ENCODE data around the gene SLC47A1.

DNA sequence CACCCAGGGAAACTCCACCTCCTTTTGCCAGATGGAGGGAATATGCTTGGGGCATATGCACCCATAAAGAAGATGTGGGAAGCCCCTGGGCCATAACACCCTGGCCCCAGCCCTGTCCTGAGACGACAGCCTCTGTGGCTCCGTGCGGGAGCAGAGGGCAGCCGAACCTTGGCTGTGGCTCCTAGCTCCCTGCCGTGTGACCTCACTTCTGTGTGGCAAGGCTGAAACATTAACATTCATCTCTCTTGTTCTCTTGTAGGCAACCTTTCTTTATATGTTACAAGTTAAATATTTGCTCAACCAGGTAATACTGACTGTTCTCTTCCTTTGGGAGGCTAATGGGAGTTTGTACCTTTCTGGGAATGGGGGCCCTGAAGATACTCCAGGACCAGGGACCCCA lies 17.5 kb downstream of the SLC47A1 start:
- TF ChIP-seq POLR2A (IDR thresholded peaks at IDR 0.05), result no peak
- TF ChIP-seq, protein P1, sequence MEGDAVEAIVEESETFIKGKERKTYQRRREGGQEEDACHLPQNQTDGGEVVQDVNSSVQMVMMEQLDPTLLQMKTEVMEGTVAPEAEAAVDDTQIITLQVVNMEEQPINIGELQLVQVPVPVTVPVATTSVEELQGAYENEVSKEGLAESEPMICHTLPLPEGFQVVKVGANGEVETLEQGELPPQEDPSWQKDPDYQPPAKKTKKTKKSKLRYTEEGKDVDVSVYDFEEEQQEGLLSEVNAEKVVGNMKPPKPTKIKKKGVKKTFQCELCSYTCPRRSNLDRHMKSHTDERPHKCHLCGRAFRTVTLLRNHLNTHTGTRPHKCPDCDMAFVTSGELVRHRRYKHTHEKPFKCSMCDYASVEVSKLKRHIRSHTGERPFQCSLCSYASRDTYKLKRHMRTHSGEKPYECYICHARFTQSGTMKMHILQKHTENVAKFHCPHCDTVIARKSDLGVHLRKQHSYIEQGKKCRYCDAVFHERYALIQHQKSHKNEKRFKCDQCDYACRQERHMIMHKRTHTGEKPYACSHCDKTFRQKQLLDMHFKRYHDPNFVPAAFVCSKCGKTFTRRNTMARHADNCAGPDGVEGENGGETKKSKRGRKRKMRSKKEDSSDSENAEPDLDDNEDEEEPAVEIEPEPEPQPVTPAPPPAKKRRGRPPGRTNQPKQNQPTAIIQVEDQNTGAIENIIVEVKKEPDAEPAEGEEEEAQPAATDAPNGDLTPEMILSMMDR (IDR thresholded peaks at IDR 0.05 in 4 of 5, conservative IDR thresholded peaks at IDR 0.05 in 1 of 5), result no peak
